Dendritic cell treated with granulocyte-macrophage colony-stimulating factor and Interleukin-4, amounts not matched to agents 40 ng/mL and 50 ng/mL, for 4 days (primary cell): ENCODE data around the gene TEX48.

Source experiments
- H3K27ac Mint-ChIP-seq: one replicate; pipeline ENCODE4 v1.8.0; 2022; ENCODE audit warnings: mild to moderate bottlenecking, mixed read lengths
- H3K27me3 Mint-ChIP-seq: one replicate; pipeline ENCODE4 v1.8.0; 2022; ENCODE audit warnings: mild to moderate bottlenecking, mixed read lengths
- H3K36me3 Mint-ChIP-seq: one replicate; pipeline ENCODE4 v1.8.0; 2022; ENCODE audit warnings: low read depth, mixed read lengths
- H3K4me1 Mint-ChIP-seq: one replicate; pipeline ENCODE4 v1.8.0; 2022; ENCODE audit warnings: low read depth, mixed read lengths
- H3K4me3 Mint-ChIP-seq: one replicate; pipeline ENCODE4 v1.8.0; 2022; ENCODE audit warnings: mild to moderate bottlenecking, moderate library complexity, mixed read lengths
- H3K9me3 Mint-ChIP-seq: one replicate; pipeline ENCODE4 v1.8.0; 2022; ENCODE audit warnings: mixed read lengths
- intact Hi-C: fragments of 100-400 bp; cut with micrococcal nuclease; formaldehyde crosslinking; loops from one replicate; pipeline ENCODE4 v1.15.0; 2022

TEX48 gene

GRCh38 chr9:114671605-114672004 lies 10.4 kb downstream of the TEX48 start:
- H3K4me1 Mint-ChIP-seq: peaks cover 8% of the 10 kb centered on the region
- H3K9me3 Mint-ChIP-seq: no peaks in the 10 kb centered on the region
- peaks cover 2% of the 10 kb centered on the region for H3K27me3 Mint-ChIP-seq
- H3K4me3 Mint-ChIP-seq: no peak overlapping the region
- no peaks in the 10 kb centered on the region for H3K36me3 Mint-ChIP-seq
- intact Hi-C loops: no loop called here
- no peak overlapping the region for H3K27ac Mint-ChIP-seq

GRCh38 chr9:114669961-114670360 lies 12.0 kb downstream of the TEX48 start:
- Mint-ChIP-seq H3K4me1 (peaks cover 11% of the 10 kb centered on the region), H3K36me3 (no peaks in the 10 kb centered on the region), H3K4me3 (no peak overlapping the region), H3K27ac (no peak overlapping the region), H3K27me3 (peaks cover 2% of the 10 kb centered on the region), H3K9me3 (no peaks in the 10 kb centered on the region)
- intact Hi-C loops: no loop called here

GRCh38 chr9:114668146-114668545 lies 13.8 kb downstream of the TEX48 start:
- peaks cover 2% of the 10 kb centered on the region for H3K27me3 Mint-ChIP-seq
- no peaks in the 10 kb centered on the region for H3K36me3 Mint-ChIP-seq
- no peak overlapping the region for H3K27ac Mint-ChIP-seq
- H3K4me3 Mint-ChIP-seq: no peak overlapping the region
- H3K4me1 Mint-ChIP-seq: peaks cover 11% of the 10 kb centered on the region
- no peaks in the 10 kb centered on the region for H3K9me3 Mint-ChIP-seq
- intact Hi-C loops: no loop called here

DNA sequence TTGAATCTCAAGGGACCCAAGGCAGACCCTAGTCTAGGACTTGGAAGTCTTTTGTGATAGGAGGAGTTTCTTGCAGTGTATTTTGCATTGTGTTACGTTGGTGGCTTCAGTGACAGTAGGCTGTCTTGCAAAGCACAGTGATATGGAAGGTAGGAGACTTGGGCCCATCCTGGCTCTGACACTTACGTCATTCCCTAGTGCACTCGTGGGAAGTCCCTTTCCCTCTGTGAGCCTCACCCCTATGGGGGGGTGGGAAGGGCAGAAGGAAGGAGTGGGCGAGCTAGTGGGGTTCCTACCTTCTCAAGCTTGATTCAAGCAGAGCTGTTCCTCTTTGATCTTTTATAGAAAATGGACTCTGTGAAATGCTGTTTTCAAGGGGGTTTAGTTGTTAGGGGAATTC lies 15.1 kb downstream of the TEX48 start:
- H3K36me3 Mint-ChIP-seq: no peaks in the 10 kb centered on the region
- no peak overlapping the region for H3K27ac Mint-ChIP-seq
- H3K27me3 Mint-ChIP-seq: peaks cover 2% of the 10 kb centered on the region
- no peak overlapping the region for H3K4me3 Mint-ChIP-seq
- H3K4me1 Mint-ChIP-seq: peaks cover 23% of the 10 kb centered on the region
- no peaks in the 10 kb centered on the region for H3K9me3 Mint-ChIP-seq
- intact Hi-C loops: no loop called here

- intact Hi-C loops: no loop called here
- H3K27ac Mint-ChIP-seq: no peak overlapping the region
- peaks cover 23% of the 10 kb centered on the region for H3K4me1 Mint-ChIP-seq
- no peaks in the 10 kb centered on the region for H3K36me3 Mint-ChIP-seq
- no peak overlapping the region for H3K4me3 Mint-ChIP-seq
- H3K9me3 Mint-ChIP-seq: no peaks in the 10 kb centered on the region
- H3K27me3 Mint-ChIP-seq: peaks cover 2% of the 10 kb centered on the region
Observed at GRCh38 chr9:114666401-114666800, 15.6 kb downstream of the TEX48 start.

DNA sequence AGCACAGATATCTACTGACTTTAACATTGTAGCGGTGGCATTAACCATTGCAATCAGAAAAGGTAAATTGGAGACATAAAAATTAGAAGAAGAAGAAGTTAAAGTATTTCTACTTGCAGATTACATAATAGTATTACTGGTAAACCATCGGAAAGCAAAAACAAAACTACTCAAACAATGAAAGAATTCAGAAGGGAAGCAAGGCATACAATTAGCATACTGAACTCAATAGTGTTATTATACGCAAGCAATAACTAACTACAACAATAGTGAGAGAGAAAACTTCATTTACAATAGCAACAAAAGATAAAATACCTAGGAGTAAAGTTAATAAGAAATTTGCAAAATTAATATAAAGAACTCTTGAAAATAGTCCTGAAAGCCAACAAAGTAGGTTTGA lies 17.8 kb downstream of the TEX48 start:
- H3K27me3 Mint-ChIP-seq: peaks cover 2% of the 10 kb centered on the region
- no peak overlapping the region for H3K4me3 Mint-ChIP-seq
- intact Hi-C loops: loop anchor here (5.0 kb wide), 1 partner anchor 858 kb away; no protein-coding TSS in a partner anchor

GRCh38 chr9:114662081-114662989 lies 19.7 kb downstream of the TEX48 start:
- Mint-ChIP-seq H3K27ac (no peak overlapping the region), H3K4me1 (peaks cover 23% of the 10 kb centered on the region), H3K27me3 (peaks cover 2% of the 10 kb centered on the region), H3K9me3 (no peaks in the 10 kb centered on the region), H3K4me3 (no peak overlapping the region), H3K36me3 (no peaks in the 10 kb centered on the region)
- intact Hi-C loops: loop anchor here (5.0 kb wide), 1 partner anchor 860 kb away; no protein-coding TSS in a partner anchor

More for the DNA sequence above, 17.8 kb downstream of the TEX48 start:
- Mint-ChIP-seq H3K4me1 (peaks cover 23% of the 10 kb centered on the region), H3K9me3 (no peaks in the 10 kb centered on the region), H3K27ac (no peak overlapping the region), H3K36me3 (no peaks in the 10 kb centered on the region)

GRCh38 chr9:114657705-114658104 lies 24.3 kb downstream of the TEX48 start, which contains the start of gene TEX53:
Gene TEX53 (minus strand): TSS chr9:114657805. CDS start chr9:114657774, 31 bp downstream.
- Mint-ChIP-seq H3K36me3 (no peaks in the 10 kb centered on the region), H3K9me3 (no peaks in the 10 kb centered on the region), H3K4me1 (peaks cover 8% of the 10 kb centered on the region), H3K27me3 (peaks cover 7% of the 10 kb centered on the region), H3K27ac (no peak within 1 kb of the TSS), H3K4me3 (no peak within 1 kb of the TSS)
- intact Hi-C loops: no loop called here

GRCh38 chr9:114656301-114656700 lies 25.7 kb downstream of the TEX48 start:
- Mint-ChIP-seq H3K4me3 (no peak overlapping the region), H3K27me3 (peaks cover 7% of the 10 kb centered on the region), H3K4me1 (no peaks in the 10 kb centered on the region), H3K9me3 (no peaks in the 10 kb centered on the region), H3K36me3 (no peaks in the 10 kb centered on the region), H3K27ac (no peak overlapping the region)
- intact Hi-C loops: no loop called here

DNA sequence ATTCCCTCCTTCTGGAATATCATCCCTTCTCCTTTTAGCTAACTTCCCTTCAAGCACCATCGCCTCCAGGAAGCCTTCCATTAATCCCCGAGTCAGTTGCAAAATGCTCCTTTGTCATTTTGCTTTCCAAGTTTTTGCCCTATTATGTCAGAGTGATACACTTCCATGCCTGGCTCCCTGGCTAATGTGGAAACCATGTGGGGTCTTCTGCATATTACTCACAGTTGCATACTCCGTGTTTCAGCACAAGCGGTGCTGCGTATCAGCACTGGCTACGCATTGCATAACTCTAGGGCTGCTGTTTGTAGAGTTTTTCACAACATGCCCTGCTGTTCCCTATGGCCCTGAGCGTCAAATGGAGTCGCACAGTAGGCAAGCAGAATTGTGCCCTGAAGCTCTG lies 26.3 kb downstream of the TEX48 start:
- Mint-ChIP-seq H3K27me3 (peaks cover 7% of the 10 kb centered on the region), H3K4me3 (no peak overlapping the region), H3K36me3 (no peaks in the 10 kb centered on the region), H3K27ac (no peak overlapping the region), H3K4me1 (no peaks in the 10 kb centered on the region), H3K9me3 (no peaks in the 10 kb centered on the region)
- intact Hi-C loops: no loop called here

DNA sequence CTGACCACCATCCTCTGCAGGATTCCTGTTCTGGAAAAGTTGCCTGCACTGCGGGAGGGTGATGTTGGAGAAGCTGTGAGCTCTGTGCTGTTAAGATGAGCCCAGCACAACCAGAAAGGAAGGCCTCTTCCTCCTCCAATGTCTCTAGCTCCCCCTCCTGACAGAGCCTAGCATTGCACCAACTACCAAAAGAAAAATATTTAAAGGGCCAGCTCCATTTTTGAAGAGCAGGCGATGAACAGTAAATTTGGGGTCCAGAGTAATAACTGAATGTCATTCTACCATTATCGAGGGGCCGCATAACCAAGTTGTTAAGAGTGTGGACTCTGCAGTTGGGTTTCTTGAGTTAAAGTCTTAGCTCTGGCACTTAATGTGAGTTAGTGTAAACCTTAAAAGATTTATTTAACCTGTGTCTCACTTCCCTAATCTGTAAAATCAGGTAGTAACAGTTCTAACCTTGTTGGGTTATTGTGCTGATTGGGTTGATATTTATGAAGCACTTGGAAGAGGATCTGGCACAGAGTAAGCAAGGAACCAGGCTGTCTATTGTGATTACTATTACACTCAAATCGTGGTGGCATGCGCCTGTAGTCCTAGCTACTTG lies 28.3 kb downstream of the TEX48 start:
- Mint-ChIP-seq H3K27ac (no peak overlapping the region), H3K9me3 (no peaks in the 10 kb centered on the region), H3K4me3 (no peak overlapping the region), H3K27me3 (peaks cover 5% of the 10 kb centered on the region), H3K4me1 (no peaks in the 10 kb centered on the region), H3K36me3 (peaks cover 2% of the 10 kb centered on the region)
- intact Hi-C loops: loop anchor here (1.0 to 2.0 kb wide), 4 partner anchors 61 to 315 kb away; no protein-coding TSS in a partner anchor

DNA sequence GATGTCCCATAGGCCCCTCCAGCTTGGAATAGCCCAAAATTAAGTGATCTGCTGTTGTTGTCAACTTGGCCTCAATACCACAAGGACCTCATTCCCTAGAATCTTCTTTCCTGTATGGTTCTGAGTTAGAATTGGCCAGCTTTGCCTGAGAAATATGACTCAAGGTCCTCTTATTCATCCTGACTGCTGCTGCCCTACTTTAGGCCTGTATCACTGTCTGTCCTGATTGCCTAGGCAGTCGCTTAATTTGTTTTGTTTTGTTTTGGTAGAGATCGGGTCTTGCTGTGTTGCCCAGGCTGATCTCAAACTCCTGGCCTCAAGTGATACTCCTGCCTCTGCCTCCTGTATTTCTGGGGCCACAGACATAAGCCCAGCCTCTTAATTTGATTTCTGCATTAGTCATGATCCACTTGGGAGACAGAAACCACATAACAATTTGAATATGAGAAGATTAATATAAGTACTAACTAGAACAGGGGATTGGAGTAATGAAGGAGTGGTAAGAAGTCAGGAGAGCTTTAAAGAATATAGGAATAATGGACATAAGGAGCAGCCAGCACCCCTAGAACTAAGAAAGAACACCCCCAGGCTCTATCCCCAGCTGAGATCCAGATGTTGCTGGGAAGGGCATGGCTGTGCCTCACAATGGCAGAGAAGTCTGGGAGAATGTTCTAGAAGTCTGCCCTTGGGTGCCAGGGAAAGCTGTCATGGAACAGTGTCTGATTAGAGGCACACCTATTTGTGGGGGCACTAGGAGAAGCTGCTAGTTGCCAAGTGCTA lies 29.0 kb downstream of the TEX48 start:
- Mint-ChIP-seq H3K27me3 (peaks cover 5% of the 10 kb centered on the region), H3K4me1 (no peaks in the 10 kb centered on the region), H3K4me3 (no peak overlapping the region), H3K36me3 (peaks cover 8% of the 10 kb centered on the region), H3K27ac (no peak overlapping the region), H3K9me3 (peaks cover under 1% of the 10 kb centered on the region)
- intact Hi-C loops: loop anchor here (1.0 to 2.0 kb wide), 4 partner anchors 60 to 314 kb away; no protein-coding TSS in a partner anchor

DNA sequence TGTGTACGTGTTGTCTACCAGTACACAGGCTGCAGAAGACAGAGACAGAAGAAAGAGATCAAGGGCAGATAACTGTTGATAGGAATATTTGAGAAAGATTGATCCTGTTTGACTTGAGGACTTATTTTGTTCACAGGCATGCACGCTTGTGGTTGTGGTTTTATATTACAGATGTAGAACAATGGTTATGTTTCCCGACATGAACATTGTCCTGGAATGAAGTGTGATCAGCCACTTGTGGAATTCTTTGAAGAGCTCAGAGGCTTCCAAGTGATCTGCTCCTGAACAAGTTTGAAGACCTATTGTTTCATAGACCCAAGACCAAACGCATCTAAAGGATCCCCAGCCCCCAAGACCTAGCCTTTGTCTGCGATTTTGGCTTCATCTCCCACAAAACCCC lies 38.1 kb downstream of the TEX48 start:
- H3K4me3 Mint-ChIP-seq: no peak overlapping the region
- H3K4me1 Mint-ChIP-seq: peaks cover 13% of the 10 kb centered on the region
- H3K27ac Mint-ChIP-seq: no peak overlapping the region
- H3K36me3 Mint-ChIP-seq: peaks cover 71% of the 10 kb centered on the region
- no peaks in the 10 kb centered on the region for H3K27me3 Mint-ChIP-seq
- H3K9me3 Mint-ChIP-seq: peaks cover 15% of the 10 kb centered on the region
- intact Hi-C loops: no loop called here

- intact Hi-C loops: no loop called here
- no peaks in the 10 kb centered on the region for H3K27me3 Mint-ChIP-seq
- H3K27ac Mint-ChIP-seq: no peak overlapping the region
- H3K4me3 Mint-ChIP-seq: no peak overlapping the region
- H3K36me3 Mint-ChIP-seq: peaks cover 72% of the 10 kb centered on the region
- peaks cover 15% of the 10 kb centered on the region for H3K9me3 Mint-ChIP-seq
- H3K4me1 Mint-ChIP-seq: peaks cover 13% of the 10 kb centered on the region
Observed at GRCh38 chr9:114643001-114643400, 39.0 kb downstream of the TEX48 start.
